ENCODE data around the gene TMEM169.

Gene TMEM169

DNA sequence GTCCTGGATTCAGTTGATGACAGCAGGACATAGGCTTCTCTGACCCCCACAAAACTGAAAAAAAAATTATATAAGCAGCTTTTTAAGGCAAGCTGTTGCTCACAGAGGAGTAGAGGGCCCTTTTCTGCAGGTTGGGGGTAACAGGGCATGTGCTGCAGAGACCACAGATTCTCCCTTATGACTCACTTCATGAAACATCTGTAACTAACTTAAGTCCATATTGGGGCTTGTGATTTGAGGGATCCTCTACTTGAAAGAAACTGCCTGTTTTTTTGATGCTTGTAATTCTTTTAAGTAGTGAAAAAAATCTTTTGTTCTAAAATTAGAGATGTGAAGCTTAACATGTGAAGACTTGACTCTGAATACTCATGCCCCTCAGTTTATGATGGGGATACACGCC is 60.8 kb downstream of the TMEM169 start:
- no peak overlapping the region for H3K4me3 Mint-ChIP-seq
- H3K27me3 Mint-ChIP-seq = no peaks in the 10 kb centered on the region
- intact Hi-C loops (cut with micrococcal nuclease) = no loop called here
- no peak overlapping the region for H3K27ac Mint-ChIP-seq
- H3K36me3 Mint-ChIP-seq (ENCODE audit: low read depth) = peaks cover 22% of the 10 kb centered on the region
- no peaks in the 10 kb centered on the region for H3K9me3 Mint-ChIP-seq
- H3K4me1 Mint-ChIP-seq (ENCODE audit: low read depth) = no peaks in the 10 kb centered on the region

DNA sequence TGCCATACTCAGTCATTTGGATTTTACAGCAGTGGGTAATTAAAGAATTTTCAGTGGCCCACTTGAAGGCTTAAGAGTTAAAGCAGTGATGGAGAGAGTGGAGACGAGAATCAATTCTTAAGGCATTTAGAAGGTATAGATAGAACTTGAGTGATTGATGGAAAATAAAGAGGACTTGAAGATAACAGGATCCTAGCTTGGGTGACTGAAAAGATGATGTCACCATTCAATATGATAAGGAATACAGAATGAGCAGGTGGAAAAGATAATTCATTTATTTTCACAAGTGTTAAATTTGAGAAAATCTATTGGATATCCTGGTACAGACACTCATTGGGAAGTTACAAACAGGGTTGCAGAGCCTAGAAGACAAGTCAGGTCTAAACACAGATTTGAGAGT is 62.7 kb downstream of the TMEM169 start:
- H3K4me1 Mint-ChIP-seq (ENCODE audit: low read depth) = no peaks in the 10 kb centered on the region
- no peak overlapping the region for H3K27ac Mint-ChIP-seq
- H3K4me3 Mint-ChIP-seq = no peak overlapping the region
- intact Hi-C loops (cut with micrococcal nuclease) = no loop called here
- H3K9me3 Mint-ChIP-seq = no peaks in the 10 kb centered on the region
- peaks cover 4% of the 10 kb centered on the region for H3K36me3 Mint-ChIP-seq (ENCODE audit: low read depth)
- no peaks in the 10 kb centered on the region for H3K27me3 Mint-ChIP-seq

- no peaks in the 10 kb centered on the region for H3K27me3 Mint-ChIP-seq
- H3K4me3 Mint-ChIP-seq = no peak overlapping the region
- intact Hi-C loops (cut with micrococcal nuclease) = no loop called here
Observed at GRCh38 chr2:216144857-216145256, 63.1 kb downstream of the TMEM169 start.

GRCh38 chr2:216146573-216146972 is 64.9 kb downstream of the TMEM169 start:
- Mint-ChIP-seq H3K36me3 (ENCODE audit: low read depth) (no peaks in the 10 kb centered on the region), H3K27me3 (no peaks in the 10 kb centered on the region), H3K4me1 (ENCODE audit: low read depth) (no peaks in the 10 kb centered on the region), H3K9me3 (no peaks in the 10 kb centered on the region), H3K4me3 (no peak overlapping the region), H3K27ac (no peak overlapping the region)
- intact Hi-C loops (cut with micrococcal nuclease) = no loop called here

More at GRCh38 chr2:216144857-216145256, 63.1 kb downstream of the TMEM169 start:
- no peak overlapping the region for H3K27ac Mint-ChIP-seq
- H3K4me1 Mint-ChIP-seq (ENCODE audit: low read depth) = no peaks in the 10 kb centered on the region
- H3K9me3 Mint-ChIP-seq = no peaks in the 10 kb centered on the region
- no peaks in the 10 kb centered on the region for H3K36me3 Mint-ChIP-seq (ENCODE audit: low read depth)

GRCh38 chr2:216147172-216148131 is 65.7 kb downstream of the TMEM169 start:
- Mint-ChIP-seq H3K4me3 (no peak overlapping the region), H3K36me3 (ENCODE audit: low read depth) (no peaks in the 10 kb centered on the region)

GRCh38 chr2:216148983-216149382 is 67.3 kb downstream of the TMEM169 start:
- H3K36me3 Mint-ChIP-seq (ENCODE audit: low read depth) = no peaks in the 10 kb centered on the region
- no peak overlapping the region for H3K4me3 Mint-ChIP-seq
- no peaks in the 10 kb centered on the region for H3K27me3 Mint-ChIP-seq
- intact Hi-C loops (cut with micrococcal nuclease) = no loop called here
- H3K27ac Mint-ChIP-seq = no peak overlapping the region
- H3K4me1 Mint-ChIP-seq (ENCODE audit: low read depth) = no peaks in the 10 kb centered on the region
- H3K9me3 Mint-ChIP-seq = no peaks in the 10 kb centered on the region

More at GRCh38 chr2:216147172-216148131, 65.7 kb downstream of the TMEM169 start:
- H3K27me3 Mint-ChIP-seq = no peaks in the 10 kb centered on the region
- no peaks in the 10 kb centered on the region for H3K9me3 Mint-ChIP-seq
- intact Hi-C loops (cut with micrococcal nuclease) = no loop called here
- no peak overlapping the region for H3K27ac Mint-ChIP-seq
- no peaks in the 10 kb centered on the region for H3K4me1 Mint-ChIP-seq (ENCODE audit: low read depth)

DNA sequence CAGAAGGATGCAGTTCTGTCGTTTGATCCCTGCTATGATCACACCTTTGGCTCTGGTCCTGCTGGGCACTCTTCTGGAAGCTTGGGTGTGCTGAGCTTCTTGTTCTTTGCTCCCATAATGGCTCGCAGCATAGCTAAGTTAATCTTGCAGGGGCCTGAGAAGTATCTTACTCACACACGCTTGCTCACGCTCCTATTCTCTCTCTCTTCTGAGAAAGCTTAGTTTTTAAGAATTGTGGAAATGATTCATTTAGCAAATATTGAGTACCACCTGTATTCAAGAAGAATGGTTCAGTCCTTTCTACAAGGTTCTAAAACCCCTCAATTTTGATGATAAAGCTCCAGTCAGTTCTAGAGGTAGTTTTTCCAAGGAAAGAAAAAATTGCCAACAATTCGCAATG is 68.0 kb downstream of the TMEM169 start:
- Mint-ChIP-seq H3K9me3 (no peaks in the 10 kb centered on the region), H3K36me3 (ENCODE audit: low read depth) (no peaks in the 10 kb centered on the region), H3K4me3 (no peak overlapping the region), H3K27ac (no peak overlapping the region), H3K4me1 (ENCODE audit: low read depth) (no peaks in the 10 kb centered on the region), H3K27me3 (no peaks in the 10 kb centered on the region)
- intact Hi-C loops (cut with micrococcal nuclease) = no loop called here

DNA sequence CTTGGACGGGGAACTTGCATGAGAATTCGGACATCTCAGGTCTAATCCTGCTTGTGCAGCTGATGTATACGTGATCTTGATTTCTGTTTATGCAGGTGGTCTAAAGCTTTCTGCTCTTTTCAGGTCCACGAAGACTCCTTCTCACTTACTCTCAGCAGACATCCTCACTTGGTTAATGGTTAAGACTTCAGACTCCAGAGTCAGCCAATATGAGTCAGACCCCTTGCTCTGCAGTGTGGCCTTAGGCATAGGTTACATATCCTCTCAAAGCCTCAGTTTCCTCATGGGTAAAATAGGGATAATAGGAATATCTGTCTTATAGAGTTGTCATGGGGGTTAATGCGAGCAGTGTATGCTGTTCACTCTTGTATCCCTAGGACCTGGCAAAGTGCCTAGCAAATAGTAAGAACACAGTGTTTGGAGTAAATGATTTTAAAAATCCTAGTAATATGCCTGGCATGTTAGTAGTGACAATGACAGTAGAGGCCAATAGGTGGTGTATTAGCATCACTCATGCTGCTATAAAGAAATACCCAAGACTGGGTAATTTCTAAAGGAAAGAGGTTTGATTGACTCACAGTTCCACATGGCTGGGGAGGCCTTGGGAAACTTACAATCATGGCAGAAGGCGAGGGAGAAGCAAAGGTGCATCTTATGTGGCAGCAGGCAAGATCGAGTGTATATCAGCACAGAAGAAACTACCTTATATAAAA is 69.8 kb downstream of the TMEM169 start:
- Mint-ChIP-seq H3K36me3 (ENCODE audit: low read depth) (peaks cover 17% of the 10 kb centered on the region), H3K9me3 (no peaks in the 10 kb centered on the region), H3K27me3 (no peaks in the 10 kb centered on the region), H3K4me3 (no peak overlapping the region), H3K27ac (peak overlapping the region; percentile 14), H3K4me1 (ENCODE audit: low read depth) (no peaks in the 10 kb centered on the region)
- intact Hi-C loops (cut with micrococcal nuclease) = no loop called here
